Effector CD4-positive, alpha-beta T cell (primary cell): ENCODE results near the gene CNTN1.
"Not testable (repeated sequence)": the region's sequence is repeated elsewhere in the genome, so short reads cannot be mapped to it uniquely, and the experiment has no call there.

Source experiments
- DNase-seq: peaks from one replicate; pipeline ENCODE4 v3.0.0-alpha.2; 2020

CNTN1 gene

GRCh38 chr12:41053046-41053445, 360.8 kb downstream of the CNTN1 start:
- no peak for DNase-seq

- DNase-seq = no peak
Measured at GRCh38 chr12:41055875-41056577, 363.8 kb downstream of the CNTN1 start.

- DNase-seq = no peak
Measured at GRCh38 chr12:41058266-41058665, 366.0 kb downstream of the CNTN1 start.

- DNase-seq = no peak
Measured at GRCh38 chr12:41061192-41061591, 369.0 kb downstream of the CNTN1 start.

GRCh38 chr12:41064411-41064810, 372.2 kb downstream of the CNTN1 start:
- no peak for DNase-seq

GRCh38 chr12:41067941-41068645, 375.9 kb downstream of the CNTN1 start:
- DNase-seq = no peak

- DNase-seq = no peak
Measured at GRCh38 chr12:41073633-41074472, 381.6 kb downstream of the CNTN1 start.

- DNase-seq = no peak
Measured at GRCh38 chr12:41074473-41074769, 382.2 kb downstream of the CNTN1 start.

GRCh38 chr12:41076114-41076513, 383.9 kb downstream of the CNTN1 start:
- no peak for DNase-seq

GRCh38 chr12:41081241-41081640, 389.0 kb downstream of the CNTN1 start:
- not testable (repeated sequence) for DNase-seq

GRCh38 chr12:41089438-41089837, 397.2 kb downstream of the CNTN1 start:
- no peak for DNase-seq

- no peak for DNase-seq
Measured at GRCh38 chr12:41092115-41092514, 399.9 kb downstream of the CNTN1 start.

GRCh38 chr12:41096797-41097196, 404.6 kb downstream of the CNTN1 start:
- DNase-seq = no peak

- DNase-seq = no peak
Measured at GRCh38 chr12:41100572-41100971, 408.3 kb downstream of the CNTN1 start.

GRCh38 chr12:41101806-41102205, 409.6 kb downstream of the CNTN1 start:
- DNase-seq = no peak

GRCh38 chr12:41103614-41104013, 411.4 kb downstream of the CNTN1 start:
- DNase-seq = no peak

- no peak for DNase-seq
Measured at GRCh38 chr12:41106315-41106714, 414.1 kb downstream of the CNTN1 start.

GRCh38 chr12:41108032-41108431, 415.8 kb downstream of the CNTN1 start:
- no peak for DNase-seq

GRCh38 chr12:41112903-41113302, 420.7 kb downstream of the CNTN1 start:
- DNase-seq = no peak

- no peak for DNase-seq
Measured at GRCh38 chr12:41120211-41120610, 428.0 kb downstream of the CNTN1 start.

- DNase-seq = no peak
Measured at GRCh38 chr12:41121374-41121773, 429.1 kb downstream of the CNTN1 start.
